Upper lobe of right lung (tissue), 1 donor: Measurements from ENCODE around the gene CROCC. TPM values are rescaled to one million over a fixed set of nuclear protein-coding genes. Genes with fewer than 3 reads are reported as not detected.

Source experiments
- ATAC-seq: fragments of 200-7000 bp; cut with Tn5 transposase; one replicate; pipeline ENCODE4 v1.9.1; 2020; ENCODE audit warnings: mild to moderate bottlenecking, moderate library complexity
- DNase-seq: peaks from one replicate; pipeline ENCODE4 v3.0.0-alpha.2; 2020
- H3K27ac ChIP-seq: fragments of 200-600 bp; one replicate; pipeline ENCODE4 v1.8.0; 2022
- H3K27me3 ChIP-seq: fragments of 200-600 bp; one replicate; pipeline ENCODE4 v1.8.0; 2022; ENCODE audit warnings: mild to moderate bottlenecking
- H3K36me3 ChIP-seq: fragments of 200-600 bp; one replicate; pipeline ENCODE4 v1.8.0; 2022
- H3K4me1 ChIP-seq: fragments of 200-600 bp; one replicate; pipeline ENCODE4 v1.8.0; 2022
- H3K4me3 ChIP-seq: fragments of 200-600 bp; one replicate; pipeline ENCODE4 v1.8.0; 2022; ENCODE audit warnings: mild to moderate bottlenecking
- H3K9me3 ChIP-seq: fragments of 200-600 bp; one replicate; pipeline ENCODE4 v1.8.0; 2022
- intact Hi-C: fragments of 100-400 bp; cut with DNase I; formaldehyde crosslinking; loops from one replicate; pipeline ENCODE4 v1.11.0; 2022
- total RNA-seq: library from RNA; stranded (reverse); fragmentation: NEBNext Ultra II Directional; extraction: Animal tissue kit (Norgen Biotek cat#: 25700); gene quantifications from one replicate; pipeline ENCODE4 v1.2.1, GENCODE V29; 2021
- TF ChIP-seq, protein P1 (sequence below): fragments of 200-600 bp; IDR thresholded peaks from one replicate; pipeline ENCODE4 v1.8.0; 2022; ENCODE audit warnings: antibody characterized with exemption
- donor health status: DM: no; HTN: yes; CAD: no; lungs with severe emphysema.

The CROCC gene
- total RNA-seq, 1 donor from 2014 or later = 20.9 TPM

DNA sequence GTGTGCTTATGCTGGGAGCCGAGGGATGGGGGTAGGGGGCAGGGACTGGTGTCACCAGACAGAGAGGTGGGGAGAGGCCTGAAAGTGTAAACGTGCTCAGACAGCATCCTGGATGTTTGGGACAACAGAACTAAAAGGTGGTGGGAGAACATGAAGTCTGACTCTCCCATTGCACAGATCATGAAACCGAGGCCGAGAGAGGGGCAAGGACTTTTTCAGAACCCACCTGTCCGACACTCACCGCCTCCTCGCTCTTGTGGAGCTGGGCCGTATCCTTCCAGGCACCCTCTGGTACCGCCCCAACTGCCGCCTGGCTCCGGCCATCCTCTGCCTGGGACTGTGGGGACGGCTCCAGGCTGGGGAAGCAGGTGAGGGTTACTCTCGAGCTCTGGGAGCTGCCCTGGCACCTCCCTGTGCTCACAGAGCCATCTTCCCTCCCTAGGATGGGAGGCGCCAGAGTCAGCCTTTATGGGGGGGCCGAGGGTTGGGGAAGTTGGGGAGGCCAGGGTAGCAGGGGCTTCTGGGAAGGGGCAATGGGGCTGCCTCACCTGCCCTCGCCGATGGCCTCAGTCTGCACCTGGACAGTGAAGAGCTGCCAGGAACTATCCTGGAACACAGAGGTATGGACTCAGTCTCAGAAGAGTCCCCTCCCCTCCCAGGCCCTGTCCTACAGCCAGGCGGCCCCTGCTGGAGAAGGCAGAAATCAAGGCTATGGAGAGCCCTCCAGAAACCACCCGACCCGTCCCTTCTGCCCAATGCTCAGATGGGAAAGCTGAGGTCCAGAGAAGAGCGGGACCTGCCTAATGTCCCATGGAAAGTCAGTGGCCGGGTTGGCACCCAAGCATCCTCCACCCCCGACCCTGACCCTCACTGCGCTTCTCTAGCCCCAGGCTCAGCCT lies 83.0 kb downstream of the CROCC start:
- DNase-seq = no peak
- Histone ChIP-seq H3K27ac (no peak overlapping the region), H3K4me1 (peaks cover 6% of the 10 kb centered on the region), H3K36me3 (peaks cover 43% of the 10 kb centered on the region), H3K9me3 (no peaks in the 10 kb centered on the region), H3K4me3 (no peak overlapping the region), H3K27me3 (no peaks in the 10 kb centered on the region)
- TF ChIP-seq, protein P1, sequence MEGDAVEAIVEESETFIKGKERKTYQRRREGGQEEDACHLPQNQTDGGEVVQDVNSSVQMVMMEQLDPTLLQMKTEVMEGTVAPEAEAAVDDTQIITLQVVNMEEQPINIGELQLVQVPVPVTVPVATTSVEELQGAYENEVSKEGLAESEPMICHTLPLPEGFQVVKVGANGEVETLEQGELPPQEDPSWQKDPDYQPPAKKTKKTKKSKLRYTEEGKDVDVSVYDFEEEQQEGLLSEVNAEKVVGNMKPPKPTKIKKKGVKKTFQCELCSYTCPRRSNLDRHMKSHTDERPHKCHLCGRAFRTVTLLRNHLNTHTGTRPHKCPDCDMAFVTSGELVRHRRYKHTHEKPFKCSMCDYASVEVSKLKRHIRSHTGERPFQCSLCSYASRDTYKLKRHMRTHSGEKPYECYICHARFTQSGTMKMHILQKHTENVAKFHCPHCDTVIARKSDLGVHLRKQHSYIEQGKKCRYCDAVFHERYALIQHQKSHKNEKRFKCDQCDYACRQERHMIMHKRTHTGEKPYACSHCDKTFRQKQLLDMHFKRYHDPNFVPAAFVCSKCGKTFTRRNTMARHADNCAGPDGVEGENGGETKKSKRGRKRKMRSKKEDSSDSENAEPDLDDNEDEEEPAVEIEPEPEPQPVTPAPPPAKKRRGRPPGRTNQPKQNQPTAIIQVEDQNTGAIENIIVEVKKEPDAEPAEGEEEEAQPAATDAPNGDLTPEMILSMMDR = no peak
- intact Hi-C loops = no loop called here
- no peak for ATAC-seq

GRCh38 chr1:17005365-17005740 lies 83.6 kb downstream of the CROCC start:
- DNase-seq = no peak
- Histone ChIP-seq H3K27me3 (no peaks in the 10 kb centered on the region), H3K9me3 (no peaks in the 10 kb centered on the region), H3K36me3 (peaks cover 43% of the 10 kb centered on the region), H3K4me1 (peaks cover 13% of the 10 kb centered on the region), H3K27ac (no peak overlapping the region), H3K4me3 (no peak overlapping the region)
- intact Hi-C loops = no loop called here
- ATAC-seq = no peak
- TF ChIP-seq, protein P1 = no peak

- DNase-seq (no peak), ATAC-seq (no peak)
- Histone ChIP-seq H3K27ac (no peak overlapping the region), H3K4me1 (peaks cover 23% of the 10 kb centered on the region), H3K4me3 (no peak overlapping the region), H3K9me3 (no peaks in the 10 kb centered on the region), H3K27me3 (no peaks in the 10 kb centered on the region), H3K36me3 (peaks cover 29% of the 10 kb centered on the region)
- TF ChIP-seq, protein P1 = no peak
- intact Hi-C loops = no loop called here
These were observed 85.4 kb downstream of the CROCC start for GRCh38 chr1:17007121-17007520.

DNA sequence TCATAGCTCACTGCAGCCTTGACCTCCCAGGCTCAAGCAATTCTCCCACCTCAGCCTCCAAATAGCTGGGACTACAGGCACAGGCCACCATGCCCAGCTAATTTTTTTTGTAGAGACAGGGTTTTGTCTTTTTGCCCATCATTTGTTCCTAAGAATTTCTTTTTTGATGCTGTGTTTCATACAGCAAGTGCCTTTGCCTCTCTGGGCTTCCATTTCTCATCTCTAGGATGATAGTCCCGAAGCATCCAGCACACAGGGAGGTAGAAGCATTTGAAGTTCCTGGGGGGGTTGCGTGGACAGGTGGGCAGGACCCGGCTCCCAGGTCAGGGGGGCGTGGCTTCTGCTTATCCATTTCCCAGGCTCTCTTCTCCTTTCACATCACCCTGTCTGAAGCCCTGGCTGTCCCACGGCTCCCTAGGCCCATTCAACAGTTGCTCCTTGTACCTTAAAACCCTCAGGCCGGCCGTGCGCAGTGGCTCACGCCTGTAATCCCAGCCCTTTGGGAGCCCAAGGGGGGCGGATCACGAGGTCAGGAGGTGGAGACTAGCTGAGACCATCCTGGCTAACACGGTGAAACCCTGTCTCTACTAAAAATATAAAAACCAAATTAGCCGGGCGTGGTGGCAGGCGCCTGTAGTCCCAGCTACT lies 86.6 kb downstream of the CROCC start:
- intact Hi-C loops = no loop called here
- ATAC-seq (no peak), DNase-seq (no peak)
- no peaks in the 10 kb centered on the region for H3K9me3 ChIP-seq
- H3K27ac ChIP-seq = no peak overlapping the region
- peaks cover 27% of the 10 kb centered on the region for H3K4me1 ChIP-seq
- H3K27me3 ChIP-seq = no peaks in the 10 kb centered on the region
- H3K4me3 ChIP-seq = no peak overlapping the region
- TF ChIP-seq, protein P1 = no peak
- peaks cover 18% of the 10 kb centered on the region for H3K36me3 ChIP-seq

GRCh38 chr1:17009706-17010105 lies 88.0 kb downstream of the CROCC start:
- peaks cover 7% of the 10 kb centered on the region for H3K36me3 ChIP-seq
- intact Hi-C loops = no loop called here
- H3K27me3 ChIP-seq = no peaks in the 10 kb centered on the region
- peaks cover 27% of the 10 kb centered on the region for H3K4me1 ChIP-seq
- no peaks in the 10 kb centered on the region for H3K9me3 ChIP-seq
- ATAC-seq = peak; percentile 39
- H3K27ac ChIP-seq = no peak overlapping the region
- TF ChIP-seq, protein P1 = no peak
- no peak for DNase-seq
- H3K4me3 ChIP-seq = no peak overlapping the region
